B cell (primary cell): ENCODE measurements around the gene CTDP1. TPM values are rescaled to one million over a fixed set of nuclear protein-coding genes. Genes with fewer than 3 reads are reported as not detected.

Source experiments
- ATAC-seq: fragments of 200-7000 bp; cut with Tn5 transposase; one replicate; pipeline ENCODE4 v1.10.0; 2021; ENCODE audit warnings: low read depth, mild to moderate bottlenecking, moderate number of reproducible peaks, moderate library complexity
- CTCF ChIA-PET: fragments of 350-600 bp; sonication (Branson Sonifier 250); formaldehyde crosslinking; loops from one replicate; lab custom pipeline; 2021; ENCODE audit warnings: antibody characterized with exemption, inconsistent platforms; lab: Charles Lee
- POLR2A ChIA-PET: fragments of 350-600 bp; sonication (Branson Sonifier 250); formaldehyde crosslinking; loops from one replicate; lab custom pipeline; 2021; ENCODE audit warnings: antibody characterized with exemption; lab: Charles Lee
- DNase-seq: peaks from one replicate; pipeline ENCODE4 v3.0.0; 2013
- H2AFZ ChIP-seq: 2 replicates; pipeline ENCODE4 v1.6.1; 2012; ENCODE audit warnings: mild to moderate bottlenecking, low read depth, low read length; ENCODE audit not compliant: insufficient read depth, poor library complexity, severe bottlenecking
- H3K27ac ChIP-seq, 2 donors: 1 replicate in 1 of 2; 2 replicates in 1 of 2; pipeline ENCODE4 v1.5.1; 2012 to 2013; ENCODE audit warnings: low read length in 2 of 2, mild to moderate bottlenecking in 2 of 2, moderate library complexity in 1 of 2
- H3K27me3 ChIP-seq, 4 experiments: fragments of 200-600 bp in 1 of 4; sonication (generic) in 1 of 4; replicated peaks in 1 of 4; 1 replicate in 2 of 4; 2 replicates in 2 of 4; pipeline versions ENCODE4 v1.6.1 to v1.7.0; 2013 to 2016; ENCODE audit warnings: low read length in 3 of 4, mild to moderate bottlenecking in 2 of 4, mixed read lengths in 1 of 4, moderate library complexity in 1 of 4; ENCODE audit not compliant: insufficient read depth in 4 of 4, control insufficient read depth in 3 of 4; ENCODE audit errors: control extremely low read depth in 1 of 4
- H3K36me3 ChIP-seq, 2 experiments: replicated peaks in 1 of 2; 1 replicate in 1 of 2; 2 replicates in 1 of 2; pipeline versions ENCODE4 v1.6.1 to v1.7.1; 2013; ENCODE audit warnings: low read length in 1 of 2; ENCODE audit not compliant: insufficient read depth in 2 of 2, control insufficient read depth in 1 of 2; ENCODE audit errors: control extremely low read depth in 1 of 2, extremely low read depth in 1 of 2
- H3K4me1 ChIP-seq, 2 donors: fragments of 200-600 bp in 1 of 2; sonication (generic) in 1 of 2; 1 replicate in 1 of 2; 2 replicates in 1 of 2; pipeline versions ENCODE4 v1.5.1 to v1.6.1; 2013 to 2017; ENCODE audit warnings: low read length in 2 of 2; ENCODE audit not compliant: control insufficient read depth in 2 of 2, insufficient read depth in 2 of 2
- H3K4me2 ChIP-seq: replicated peaks from 2 replicates; pipeline ENCODE3; 2012; ENCODE audit warnings: mild to moderate bottlenecking, low read depth, low read length; ENCODE audit not compliant: poor library complexity, severe bottlenecking
- H3K4me3 ChIP-seq, 5 experiments: fragments of 200-600 bp in 1 of 5; sonication (generic) in 1 of 5; 1 replicate in 3 of 5; 2 replicates in 2 of 5; pipeline versions ENCODE4 v1.5.1 to v1.7.0; 2011 to 2016; ENCODE audit warnings: low read length in 4 of 5, mild to moderate bottlenecking in 4 of 5, low read depth in 2 of 5, control low read depth in 1 of 5, moderate library complexity in 1 of 5; ENCODE audit not compliant: insufficient read depth in 1 of 5; ENCODE audit errors: control extremely low read depth in 1 of 5, extremely low read depth in 1 of 5
- H3K79me2 ChIP-seq: fragments of 200-600 bp; sonication (generic); one replicate; pipeline ENCODE4 v1.6.0; 2016; ENCODE audit warnings: low read length; ENCODE audit not compliant: control insufficient read depth, insufficient read depth
- H3K9ac ChIP-seq: fragments of 200-600 bp; sonication (generic); 2 replicates; pipeline ENCODE4 v1.6.1; 2017; ENCODE audit warnings: mild to moderate bottlenecking, low read length, moderate library complexity
- H3K9me3 ChIP-seq, 3 donors: one replicate each; pipeline versions ENCODE4 v1.6.1 to v1.7.1; 2013; ENCODE audit warnings: low read length in 2 of 3; ENCODE audit not compliant: control insufficient read depth in 2 of 3, insufficient read depth in 1 of 3; ENCODE audit errors: control extremely low read depth in 1 of 3
- H4K20me1 ChIP-seq: 2 replicates; pipeline ENCODE4 v1.6.0; 2012; ENCODE audit warnings: mild to moderate bottlenecking, low read length; ENCODE audit not compliant: insufficient read depth, control insufficient read depth, poor library complexity, severe bottlenecking
- H3K27ac Mint-ChIP-seq: one replicate; pipeline ENCODE4 v1.8.0; 2021; ENCODE audit warnings: mixed read lengths
- H3K27me3 Mint-ChIP-seq: one replicate; pipeline ENCODE4 v1.8.0; 2021; ENCODE audit warnings: mixed read lengths
- H3K4me1 Mint-ChIP-seq: one replicate; pipeline ENCODE4 v1.8.0; 2021; ENCODE audit warnings: mixed read lengths
- H3K4me3 Mint-ChIP-seq: one replicate; pipeline ENCODE4 v1.8.0; 2021; ENCODE audit warnings: mixed read lengths
- H3K9me3 Mint-ChIP-seq: one replicate; pipeline ENCODE4 v1.8.0; 2022; ENCODE audit warnings: mixed read lengths; ENCODE audit not compliant: insufficient read depth
- EZH2 ChIP-seq: IDR thresholded peaks from 2 replicates; pipeline ENCODE4 v1.6.1; 2012; ENCODE audit warnings: borderline replicate concordance, low read depth, mild to moderate bottlenecking, moderate library complexity, low read length; ENCODE audit not compliant: insufficient read depth, poor library complexity, severe bottlenecking
- WGBS: methylation state at CpG from one replicate; pipeline ENCODE4 v1.1.5; 2013; ENCODE audit warnings: missing lambda C conversion rate; ENCODE audit not compliant: insufficient coverage; 5-methylcytosine and 5-hydroxymethylcytosine counted together
- intact Hi-C: fragments of 100-400 bp; cut with micrococcal nuclease; formaldehyde crosslinking; loops from one replicate; pipeline ENCODE4 v1.10.0; 2022
- polyA plus RNA-seq: library from polyadenylated mRNA; depleted of rRNA; stranded (reverse); fragments of >200 nt; gene quantifications from 2 replicates; pipeline ENCODE4 v1.2.3, GENCODE V29; 2012
- total RNA-seq, 2 donors: library from RNA; stranded (reverse); fragments of 120-200 nt in 1 of 2; gene quantifications; 1 replicate in 1 of 2; 2 replicates in 1 of 2; pipeline versions ENCODE4 v1.2.3 to v1.2.4, GENCODE V29; 2013 to 2022
- TF ChIP-seq, protein P1 (sequence below): fragments of 200-600 bp; IDR thresholded peaks from one replicate; pipeline ENCODE4 v1.8.0; 2022; ENCODE audit warnings: antibody characterized with exemption, mild to moderate bottlenecking

The CTDP1 gene
- total and polyA plus RNA-seq, 2 donors (not counting 1 experiment from before 2014, with no cell fraction given): 14.3 to 33.3 TPM

DNA sequence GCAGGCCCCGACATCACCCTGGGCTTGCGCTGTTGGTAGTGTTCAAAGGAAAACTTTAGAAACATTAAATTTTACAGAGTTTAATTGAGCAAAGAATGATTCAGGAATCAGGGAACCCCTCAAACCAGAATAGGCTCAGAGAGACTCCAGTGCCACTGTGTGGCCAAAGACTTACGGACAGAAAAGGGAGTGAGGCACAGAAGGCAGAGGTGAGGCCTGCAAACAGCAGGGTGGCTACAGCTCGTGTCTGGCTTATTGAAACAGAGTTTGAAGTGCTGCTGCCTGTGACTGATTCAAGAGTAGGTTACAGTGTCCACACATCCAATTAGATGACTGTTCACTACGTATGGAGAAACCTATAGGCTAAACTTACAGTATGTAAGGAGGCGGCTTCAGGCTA is 2.4 kb upstream of the CTDP1 start:
- H3K79me2 ChIP-seq: peaks cover 48% of the 10 kb centered on the region
- peak overlapping the region; percentile 99 for H3K4me3 Mint-ChIP-seq
- no peak for ATAC-seq
- no peaks in the 10 kb centered on the region for H3K27me3 ChIP-seq
- peaks cover 36% of the 10 kb centered on the region for H3K4me1 Mint-ChIP-seq
- H3K4me2 ChIP-seq: no peak overlapping the region
- peak overlapping the region in 1 of 2 donors; percentile 99 for H3K27ac ChIP-seq
- TF ChIP-seq, protein P1, sequence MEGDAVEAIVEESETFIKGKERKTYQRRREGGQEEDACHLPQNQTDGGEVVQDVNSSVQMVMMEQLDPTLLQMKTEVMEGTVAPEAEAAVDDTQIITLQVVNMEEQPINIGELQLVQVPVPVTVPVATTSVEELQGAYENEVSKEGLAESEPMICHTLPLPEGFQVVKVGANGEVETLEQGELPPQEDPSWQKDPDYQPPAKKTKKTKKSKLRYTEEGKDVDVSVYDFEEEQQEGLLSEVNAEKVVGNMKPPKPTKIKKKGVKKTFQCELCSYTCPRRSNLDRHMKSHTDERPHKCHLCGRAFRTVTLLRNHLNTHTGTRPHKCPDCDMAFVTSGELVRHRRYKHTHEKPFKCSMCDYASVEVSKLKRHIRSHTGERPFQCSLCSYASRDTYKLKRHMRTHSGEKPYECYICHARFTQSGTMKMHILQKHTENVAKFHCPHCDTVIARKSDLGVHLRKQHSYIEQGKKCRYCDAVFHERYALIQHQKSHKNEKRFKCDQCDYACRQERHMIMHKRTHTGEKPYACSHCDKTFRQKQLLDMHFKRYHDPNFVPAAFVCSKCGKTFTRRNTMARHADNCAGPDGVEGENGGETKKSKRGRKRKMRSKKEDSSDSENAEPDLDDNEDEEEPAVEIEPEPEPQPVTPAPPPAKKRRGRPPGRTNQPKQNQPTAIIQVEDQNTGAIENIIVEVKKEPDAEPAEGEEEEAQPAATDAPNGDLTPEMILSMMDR: no peak
- TF ChIP-seq EZH2: no peak
- no peaks in the 10 kb centered on the region for H3K9me3 Mint-ChIP-seq
- no peak for DNase-seq
- no peak overlapping the region for H3K27ac Mint-ChIP-seq
- WGBS: 86% methylated on average over 3 of the region's 6 CpGs
- H3K9me3 ChIP-seq: no peaks in the 10 kb centered on the region
- H4K20me1 ChIP-seq: peaks cover 20% of the 10 kb centered on the region
- no peak overlapping the region for H3K4me3 ChIP-seq
- H2AFZ ChIP-seq: no peak overlapping the region
- H3K4me1 ChIP-seq: peaks cover 33 to 36% of the 10 kb centered on the region in 2 donors
- H3K27me3 Mint-ChIP-seq: no peaks in the 10 kb centered on the region
- ChIA-PET CTCF (no interaction called here), POLR2A (no interaction called here)
- intact Hi-C loops: no loop called here
- no peak overlapping the region for H3K9ac ChIP-seq
- peaks cover 0 to 19% of the 10 kb centered on the region in 2 experiments for H3K36me3 ChIP-seq

DNA sequence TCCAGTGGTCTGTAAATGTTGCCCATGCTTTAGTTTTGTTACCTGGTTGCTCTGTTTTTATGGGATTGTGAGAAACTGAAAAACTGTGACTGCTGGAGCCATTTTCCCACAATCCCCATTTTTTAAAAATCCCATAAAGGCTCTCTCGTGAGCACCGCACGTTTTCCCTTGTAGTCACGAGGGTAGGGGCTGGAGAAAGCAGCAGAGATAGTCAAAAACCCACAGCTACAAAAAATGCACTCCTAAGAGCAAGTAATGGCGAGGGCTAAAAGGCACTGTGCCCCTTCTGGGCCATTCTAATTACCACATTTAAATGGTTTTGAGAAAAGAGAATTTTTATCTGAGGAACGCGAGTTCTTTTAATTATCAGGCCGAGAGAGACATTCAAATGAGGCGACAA is 1.8 kb upstream of the CTDP1 start:
- Histone ChIP-seq H4K20me1 (peaks cover 26% of the 10 kb centered on the region), H3K4me2 (peak overlapping the region; percentile 97), H3K36me3 (peaks cover 0 to 22% of the 10 kb centered on the region in 2 experiments), H3K4me1 (peaks cover 33 to 36% of the 10 kb centered on the region in 2 donors), H3K27ac (peak overlapping the region in 1 of 2 donors; percentile 99), H3K27me3 (no peaks in the 10 kb centered on the region), H3K9ac (no peak overlapping the region), H2AFZ (no peak overlapping the region), H3K79me2 (peaks cover 54% of the 10 kb centered on the region), H3K9me3 (no peaks in the 10 kb centered on the region), H3K4me3 (no peak overlapping the region)
- H3K4me3 Mint-ChIP-seq: peak overlapping the region; percentile 99
- peak overlapping the region; percentile 99 for H3K27ac Mint-ChIP-seq
- no peak for TF ChIP-seq EZH2
- TF ChIP-seq, protein P1: no peak
- no peaks in the 10 kb centered on the region for H3K27me3 Mint-ChIP-seq
- POLR2A ChIA-PET: no interaction called here
- intact Hi-C loops: loop anchor here (2.0 kb wide), 3 partner anchors 143 to 477 kb away; no protein-coding TSS in a partner anchor
- CTCF ChIA-PET: no interaction called here
- 100% methylated on average over 1 of the region's 9 CpGs for WGBS
- no peak for ATAC-seq
- H3K4me1 Mint-ChIP-seq: peaks cover 41% of the 10 kb centered on the region
- no peaks in the 10 kb centered on the region for H3K9me3 Mint-ChIP-seq
- no peak for DNase-seq
